ENCODE measurements around the gene PIGW.

Gene PIGW

DNA sequence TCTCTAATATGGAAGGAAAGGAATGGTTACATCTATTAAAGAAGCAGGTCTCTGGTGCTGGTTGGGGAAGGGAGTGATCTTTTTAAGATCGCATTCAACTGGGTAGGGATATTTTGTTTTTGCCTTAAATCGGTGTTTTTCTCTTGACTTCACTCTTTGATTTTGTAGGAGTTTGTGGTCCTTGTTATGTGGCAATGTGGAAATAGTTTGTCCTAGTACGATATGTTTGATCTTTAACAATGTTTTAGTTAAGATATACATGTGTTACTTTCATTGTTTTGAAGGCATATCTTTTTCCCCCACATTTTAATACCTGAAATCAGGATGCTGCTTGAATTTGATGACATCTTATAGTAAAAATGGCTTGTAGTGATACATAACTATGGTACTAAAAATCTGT lies 18.7 kb downstream of the PIGW start:
- no peak overlapping the region for H3K9ac ChIP-seq
- H4K20me1 ChIP-seq (ENCODE audit: insufficient read depth) = peaks cover 10% of the 10 kb centered on the region; the same call in 1 of the 2 replicates
- no peaks in the 10 kb centered on the region for H3K36me3 ChIP-seq (ENCODE audit: insufficient read depth)
- peaks cover 64% of the 10 kb centered on the region for H3K79me2 ChIP-seq (ENCODE audit: insufficient read depth, low read depth)
- H3K27me3 ChIP-seq (ENCODE audit: insufficient read depth, low read depth) = no peaks in the 10 kb centered on the region
- TF ChIP-seq, protein P1, sequence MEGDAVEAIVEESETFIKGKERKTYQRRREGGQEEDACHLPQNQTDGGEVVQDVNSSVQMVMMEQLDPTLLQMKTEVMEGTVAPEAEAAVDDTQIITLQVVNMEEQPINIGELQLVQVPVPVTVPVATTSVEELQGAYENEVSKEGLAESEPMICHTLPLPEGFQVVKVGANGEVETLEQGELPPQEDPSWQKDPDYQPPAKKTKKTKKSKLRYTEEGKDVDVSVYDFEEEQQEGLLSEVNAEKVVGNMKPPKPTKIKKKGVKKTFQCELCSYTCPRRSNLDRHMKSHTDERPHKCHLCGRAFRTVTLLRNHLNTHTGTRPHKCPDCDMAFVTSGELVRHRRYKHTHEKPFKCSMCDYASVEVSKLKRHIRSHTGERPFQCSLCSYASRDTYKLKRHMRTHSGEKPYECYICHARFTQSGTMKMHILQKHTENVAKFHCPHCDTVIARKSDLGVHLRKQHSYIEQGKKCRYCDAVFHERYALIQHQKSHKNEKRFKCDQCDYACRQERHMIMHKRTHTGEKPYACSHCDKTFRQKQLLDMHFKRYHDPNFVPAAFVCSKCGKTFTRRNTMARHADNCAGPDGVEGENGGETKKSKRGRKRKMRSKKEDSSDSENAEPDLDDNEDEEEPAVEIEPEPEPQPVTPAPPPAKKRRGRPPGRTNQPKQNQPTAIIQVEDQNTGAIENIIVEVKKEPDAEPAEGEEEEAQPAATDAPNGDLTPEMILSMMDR (conservative IDR thresholded peaks at IDR 0.05; ENCODE audit: low read depth, low read length) = no peak
- peaks cover 27% of the 10 kb centered on the region for H3K4me1 ChIP-seq (ENCODE audit: low read depth, poor library complexity, severe bottlenecking)
- no peak overlapping the region for H2AFZ ChIP-seq (ENCODE audit: low read depth)
- H3K27ac ChIP-seq = no peak overlapping the region
- H3K4me3 ChIP-seq (IDR thresholded peaks at IDR 0.05; ENCODE audit: insufficient read depth, low read depth, low read length) = no peak overlapping the region
- H3K4me2 ChIP-seq = no peak overlapping the region

GRCh38 chr17:36566081-36566480 lies 31.3 kb downstream of the PIGW start:
- H3K27ac ChIP-seq = no peak overlapping the region
- no peaks in the 10 kb centered on the region; the same call in 1 of the 2 replicates for H3K36me3 ChIP-seq (ENCODE audit: insufficient read depth)
- 0 out of 2 replicates have a peak, but pooled peaks cover 5% of the 10 kb centered on the region for H3K79me2 ChIP-seq (ENCODE audit: insufficient read depth, low read depth)
- H3K4me2 ChIP-seq = no peak overlapping the region
- H3K4me1 ChIP-seq (ENCODE audit: low read depth, poor library complexity, severe bottlenecking) = no peaks in the 10 kb centered on the region
- no peak overlapping the region for H3K4me3 ChIP-seq (IDR thresholded peaks at IDR 0.05; ENCODE audit: insufficient read depth, low read depth, low read length)
- H3K27me3 ChIP-seq (ENCODE audit: insufficient read depth, low read depth) = no peaks in the 10 kb centered on the region
- no peak overlapping the region for H2AFZ ChIP-seq (ENCODE audit: low read depth)
- H4K20me1 ChIP-seq (ENCODE audit: insufficient read depth) = no peaks in the 10 kb centered on the region
- TF ChIP-seq, protein P1 (conservative IDR thresholded peaks at IDR 0.05; ENCODE audit: low read depth, low read length) = no peak
- no peak overlapping the region for H3K9ac ChIP-seq

- Histone ChIP-seq H3K9ac (no peak overlapping the region), H4K20me1 (ENCODE audit: insufficient read depth) (no peaks in the 10 kb centered on the region), H3K79me2 (ENCODE audit: insufficient read depth, low read depth) (no peaks in the 10 kb centered on the region; the same call in 1 of the 2 replicates), H3K27me3 (ENCODE audit: insufficient read depth, low read depth) (no peaks in the 10 kb centered on the region), H3K4me3 (IDR thresholded peaks at IDR 0.05; ENCODE audit: insufficient read depth, low read depth, low read length) (no peak overlapping the region), H3K4me1 (ENCODE audit: low read depth, poor library complexity, severe bottlenecking) (no peaks in the 10 kb centered on the region), H3K4me2 (no peak overlapping the region), H3K36me3 (ENCODE audit: insufficient read depth) (no peaks in the 10 kb centered on the region), H2AFZ (ENCODE audit: low read depth) (no peak overlapping the region), H3K27ac (no peak overlapping the region)
- TF ChIP-seq, protein P1 (conservative IDR thresholded peaks at IDR 0.05; ENCODE audit: low read depth, low read length) = no peak
These were observed 40.2 kb downstream of the PIGW start for GRCh38 chr17:36575028-36575427.

GRCh38 chr17:36576793-36577192 lies 42.0 kb downstream of the PIGW start:
- Histone ChIP-seq H3K36me3 (ENCODE audit: insufficient read depth) (no peaks in the 10 kb centered on the region), H3K4me1 (ENCODE audit: low read depth, poor library complexity, severe bottlenecking) (no peaks in the 10 kb centered on the region), H3K27ac (no peak overlapping the region), H2AFZ (ENCODE audit: low read depth) (no peak overlapping the region), H3K4me3 (IDR thresholded peaks at IDR 0.05; ENCODE audit: insufficient read depth, low read depth, low read length) (no peak overlapping the region), H3K9ac (no peak overlapping the region), H4K20me1 (ENCODE audit: insufficient read depth) (no peaks in the 10 kb centered on the region), H3K79me2 (ENCODE audit: insufficient read depth, low read depth) (no peaks in the 10 kb centered on the region; the same call in 1 of the 2 replicates), H3K4me2 (no peak overlapping the region), H3K27me3 (ENCODE audit: insufficient read depth, low read depth) (no peaks in the 10 kb centered on the region)
- TF ChIP-seq, protein P1 (conservative IDR thresholded peaks at IDR 0.05; ENCODE audit: low read depth, low read length) = no peak

All from KMS-11 (cell line).